GM19023 (cell line): Measurements from ENCODE around the gene RHOT2.
A peak's percentile ranks its signal among the peaks of the same experiment; 100 is the strongest.
"Not testable (repeated sequence)": the region's sequence is repeated elsewhere in the genome, so short reads cannot be mapped to it uniquely, and the experiment has no call there.

ENCODE experiments used
- ATAC-seq: cut with Tn5 transposase; IDR thresholded peaks from one replicate; pipeline ENCODE4 v1.9.1; 2021; ENCODE audit warnings: mild to moderate bottlenecking, moderate library complexity; ENCODE audit not compliant: unreplicated experiment

The RHOT2 gene

DNA sequence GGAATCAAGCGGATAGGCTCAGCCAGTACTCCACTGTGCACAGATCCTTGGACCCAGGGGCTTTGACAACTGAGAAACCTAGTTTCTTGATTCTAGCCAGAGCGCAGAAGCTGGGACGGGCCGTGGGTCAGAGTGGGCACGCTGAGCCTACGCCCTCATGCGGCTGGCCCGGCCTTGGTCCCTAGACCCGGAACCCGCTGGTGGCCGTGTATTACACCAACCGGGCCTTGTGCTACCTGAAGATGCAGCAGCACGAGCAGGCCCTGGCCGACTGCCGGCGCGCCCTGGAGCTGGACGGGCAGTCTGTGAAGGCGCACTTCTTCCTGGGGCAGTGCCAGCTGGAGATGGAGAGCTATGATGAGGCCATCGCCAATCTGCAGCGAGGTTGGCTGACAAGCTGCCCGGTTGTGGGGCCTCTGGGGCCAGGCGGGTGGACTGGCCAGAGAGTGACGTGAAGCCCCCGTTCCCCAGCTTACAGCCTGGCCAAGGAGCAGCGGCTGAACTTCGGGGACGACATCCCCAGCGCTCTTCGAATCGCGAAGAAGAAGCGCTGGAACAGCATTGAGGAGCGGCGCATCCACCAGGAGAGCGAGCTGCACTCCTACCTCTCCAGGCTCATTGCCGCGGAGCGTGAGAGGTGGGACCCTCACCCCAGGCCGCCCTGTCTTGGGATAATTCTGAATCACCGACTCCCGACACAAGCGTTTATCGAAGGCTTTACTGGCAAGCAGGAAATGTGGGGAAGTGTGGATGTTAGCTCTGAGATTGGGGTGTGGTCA, 13.2 kb downstream of the RHOT2 start:
- no peak for ATAC-seq

DNA sequence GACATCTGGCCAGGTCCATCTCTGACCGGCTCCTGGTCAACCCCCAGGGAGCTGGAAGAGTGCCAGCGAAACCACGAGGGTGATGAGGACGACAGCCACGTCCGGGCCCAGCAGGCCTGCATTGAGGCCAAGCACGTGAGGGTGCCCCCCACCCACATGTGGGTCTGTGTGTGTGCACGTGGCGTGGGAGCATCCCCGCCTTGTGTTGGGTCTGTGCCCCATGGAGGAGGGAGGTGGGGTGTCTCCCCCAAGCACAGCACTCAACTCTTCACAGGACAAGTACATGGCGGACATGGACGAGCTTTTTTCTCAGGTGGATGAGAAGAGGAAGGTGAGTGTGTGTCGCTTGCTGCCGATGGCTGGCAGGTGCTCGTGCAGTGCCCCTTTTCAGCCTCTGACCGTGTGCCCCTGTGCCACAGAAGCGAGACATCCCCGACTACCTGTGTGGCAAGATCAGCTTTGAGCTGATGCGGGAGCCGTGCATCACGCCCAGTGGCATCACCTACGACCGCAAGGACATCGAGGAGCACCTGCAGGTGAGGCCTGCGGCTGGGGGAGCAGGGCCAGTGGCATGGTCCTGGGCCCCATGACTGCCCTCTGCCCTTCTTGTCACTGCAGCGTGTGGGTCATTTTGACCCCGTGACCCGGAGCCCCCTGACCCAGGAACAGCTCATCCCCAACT, 14.0 kb downstream of the RHOT2 start:
- ATAC-seq, result no peak

DNA sequence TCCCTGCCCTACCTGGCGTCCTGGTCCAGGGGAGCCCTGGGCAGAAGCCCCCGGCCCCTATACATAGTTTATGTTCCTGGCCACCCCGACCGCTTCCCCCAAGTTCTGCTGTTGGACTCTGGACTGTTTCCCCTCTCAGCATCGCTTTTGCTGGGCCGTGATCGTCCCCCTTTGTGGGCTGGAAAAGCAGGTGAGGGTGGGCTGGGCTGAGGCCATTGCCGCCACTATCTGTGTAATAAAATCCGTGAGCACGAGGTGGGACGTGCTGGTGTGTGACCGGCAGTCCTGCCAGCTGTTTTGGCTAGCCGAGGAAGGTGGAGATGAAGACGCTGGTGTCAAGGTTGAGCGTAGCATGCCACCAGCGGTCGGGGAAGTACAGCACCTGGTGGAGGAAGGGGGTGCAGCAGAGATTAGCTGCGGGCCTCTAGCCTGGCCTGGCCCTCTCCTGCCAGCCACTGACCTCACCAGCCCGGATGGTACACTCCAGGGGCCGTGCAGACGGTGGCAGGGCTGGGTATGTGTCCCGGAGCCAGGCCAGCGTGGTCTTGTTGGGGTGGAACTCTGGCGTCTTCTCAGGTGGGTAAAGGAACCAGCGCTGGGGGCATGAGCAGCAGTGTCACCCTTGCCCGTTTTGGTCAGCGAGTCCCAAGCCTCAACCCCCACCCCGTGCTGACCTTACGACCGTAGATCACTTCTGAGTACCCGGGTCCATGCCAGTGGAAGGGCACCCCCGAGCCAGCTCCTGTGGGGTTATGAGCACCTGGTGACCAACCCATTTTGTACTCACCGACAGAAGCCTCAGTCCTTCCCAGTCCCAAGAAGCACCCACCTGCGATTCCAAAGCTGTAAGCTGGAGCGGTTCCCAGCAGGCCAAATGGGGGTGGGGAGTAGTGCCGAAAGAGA, 14.8 kb downstream of the RHOT2 start:
- ATAC-seq, result no peak

DNA sequence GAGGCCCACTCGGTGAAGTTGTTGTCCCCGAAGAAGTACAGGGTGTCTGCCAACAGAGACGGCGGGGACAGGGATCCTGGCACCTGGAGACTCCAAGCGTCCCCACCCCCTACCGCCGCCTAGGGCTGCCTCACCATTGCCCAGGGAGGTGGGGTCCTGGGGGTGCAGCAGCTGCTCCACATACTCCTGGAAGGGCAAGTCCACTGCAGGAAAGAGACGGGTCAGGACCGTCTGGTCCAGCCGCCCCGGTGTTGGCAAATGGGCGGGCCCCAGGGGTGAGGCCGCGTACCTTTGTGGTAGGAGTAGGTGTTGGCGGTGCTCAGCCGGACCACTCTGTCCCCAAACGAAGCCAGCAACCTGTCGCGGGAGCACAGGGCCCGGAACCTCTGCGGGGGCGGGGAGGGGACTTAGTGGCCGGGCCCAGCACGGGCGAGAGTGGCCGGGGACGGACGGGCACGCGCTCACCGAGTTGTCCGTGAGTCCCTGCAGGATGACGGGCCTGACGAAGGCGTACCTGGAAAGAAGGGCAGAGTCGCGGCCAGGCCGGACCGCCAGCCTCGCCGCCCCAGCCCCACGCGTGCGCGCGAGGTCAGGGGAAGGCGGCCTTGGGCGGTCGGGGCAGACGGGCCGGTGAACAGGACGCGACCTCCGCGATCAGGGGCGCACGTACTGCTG, 15.6 kb downstream of the RHOT2 start:
- ATAC-seq, result no peak

DNA sequence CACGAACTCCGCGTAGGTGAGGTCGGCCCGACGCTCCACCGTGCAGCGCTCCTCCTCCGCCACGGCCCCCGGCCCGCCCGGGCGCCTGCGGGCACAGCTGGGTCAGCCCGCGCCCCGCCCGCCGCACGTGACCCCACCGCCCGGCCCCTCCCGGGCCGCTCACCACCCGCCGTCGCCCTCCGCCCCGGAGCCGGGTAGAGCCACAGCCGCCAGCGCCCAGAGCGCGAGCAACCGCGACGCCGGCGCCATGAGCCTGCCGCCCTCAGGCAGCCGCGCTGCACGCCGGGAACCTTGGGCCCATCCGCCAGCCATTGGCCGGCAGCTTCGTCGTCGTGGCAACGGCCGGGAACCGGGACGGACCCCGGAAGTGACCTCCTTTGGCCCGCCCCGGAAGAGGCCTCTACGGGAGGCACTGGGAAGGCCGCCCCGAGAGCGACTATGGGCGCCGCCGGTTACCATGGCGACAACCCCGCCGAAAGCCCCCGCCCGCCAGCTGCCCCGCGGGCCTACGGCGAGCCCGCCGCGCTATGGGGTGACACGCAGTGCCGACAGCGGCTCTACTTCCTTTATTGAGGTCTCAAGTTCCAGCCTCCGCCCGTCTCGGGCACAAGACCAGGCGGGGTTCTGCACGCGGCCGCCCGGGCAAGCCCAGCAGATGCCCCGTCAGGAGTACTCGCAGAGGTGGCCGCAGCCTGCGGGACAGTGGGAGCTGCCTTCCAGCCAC, 16.3 kb downstream of the RHOT2 start, which contains the start of gene JMJD8:
Gene JMJD8 (minus strand): TSS at position 264 of the 724 bp plus-strand sequence. CDS start 15 bp downstream, at position 249.
- ATAC-seq, result peak; percentile 65

DNA sequence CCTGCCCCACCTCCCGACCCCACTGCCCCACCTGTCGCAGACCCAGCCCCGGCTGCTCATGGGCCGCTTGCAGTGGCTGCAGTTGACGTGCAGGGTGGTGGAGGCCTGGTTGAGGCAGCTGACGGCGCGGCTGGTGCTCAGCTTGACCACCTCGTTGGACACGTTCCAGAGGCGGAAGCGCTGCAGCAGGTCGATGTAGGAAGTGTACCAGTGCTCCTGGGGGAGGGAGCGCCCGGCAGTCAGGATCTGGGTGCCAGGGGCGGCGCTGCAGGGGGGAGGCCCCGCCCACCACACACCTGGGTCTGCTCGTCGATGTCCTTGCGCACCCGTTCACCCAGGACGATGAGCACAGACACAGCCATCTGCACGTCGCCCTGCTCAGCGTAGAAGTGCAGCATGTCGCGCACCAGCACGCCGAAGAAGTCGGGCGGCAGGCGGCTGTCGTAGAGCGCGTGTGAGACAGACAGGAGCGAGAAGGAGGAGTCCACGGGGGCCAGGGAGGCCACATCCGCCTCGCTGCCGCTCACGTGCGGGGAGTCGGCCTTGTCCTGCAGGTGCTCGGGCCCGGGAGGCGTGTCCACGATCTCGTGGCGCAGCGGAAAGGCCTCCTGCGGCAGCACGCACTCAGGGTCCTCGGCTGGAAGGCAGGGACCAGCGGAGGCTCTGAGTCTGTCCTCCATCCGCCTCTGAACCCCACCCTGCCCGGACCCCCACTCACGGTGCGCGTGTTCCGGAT, 17.2 kb downstream of the RHOT2 start:
- ATAC-seq, result no peak

DNA sequence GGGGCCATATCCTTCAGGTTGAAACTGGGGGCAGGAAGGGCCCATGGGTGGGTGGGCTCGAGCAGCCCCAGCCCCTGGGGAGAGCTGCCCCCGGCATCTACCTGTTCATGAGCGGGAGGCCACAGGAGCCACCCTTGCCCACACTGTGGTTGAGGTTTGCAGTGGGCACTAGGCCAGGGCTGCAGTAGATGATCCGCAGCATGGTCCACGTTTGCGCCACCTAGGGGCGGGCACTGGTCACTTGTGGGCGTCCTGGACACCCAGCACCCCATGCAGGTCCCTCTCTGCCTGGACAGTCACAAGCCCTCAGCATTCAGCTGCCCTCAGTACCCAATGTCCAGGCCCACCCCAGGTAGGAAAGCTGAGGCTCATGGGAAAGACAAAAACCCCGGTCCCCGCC, 18.0 kb downstream of the RHOT2 start:
- ATAC-seq, result no peak

DNA sequence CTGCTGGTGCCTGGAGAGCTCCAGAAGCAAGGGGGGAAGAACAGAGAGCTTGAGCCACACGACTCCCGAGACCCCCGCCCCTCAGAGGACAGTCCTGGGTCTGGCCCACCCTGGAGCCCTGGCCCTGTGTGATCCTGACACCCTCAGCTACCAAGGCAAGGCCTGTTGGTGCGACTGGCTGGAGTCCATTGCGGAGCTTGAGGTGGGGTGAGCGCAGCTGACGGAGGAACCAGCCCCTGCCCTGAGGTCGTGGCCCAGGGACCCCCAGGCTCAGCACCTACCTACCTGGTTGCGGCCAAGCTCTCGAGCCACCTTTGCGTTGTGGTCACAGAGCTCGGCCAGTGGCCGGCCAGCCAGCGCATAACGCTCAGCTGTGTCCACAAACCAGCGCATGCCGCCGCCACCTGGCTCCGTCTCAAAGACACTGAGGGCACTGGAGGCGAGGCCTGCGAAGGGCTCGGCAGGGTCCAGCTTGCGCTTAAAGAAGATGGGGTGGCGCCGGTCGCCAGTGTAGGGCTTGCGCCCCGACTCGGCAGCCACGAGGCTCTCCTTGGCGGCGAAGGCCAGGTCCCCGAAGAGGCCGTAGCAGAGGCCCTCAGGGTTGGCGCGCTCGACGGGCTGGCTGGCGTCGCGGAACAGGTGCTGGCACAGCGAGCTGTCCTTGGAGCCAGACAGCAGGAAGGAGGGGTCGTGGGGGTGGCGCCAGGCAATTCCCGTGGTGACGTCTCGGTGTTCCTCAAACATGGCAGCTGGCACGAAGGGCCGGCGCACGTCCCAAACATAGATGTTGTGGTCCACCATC, 18.7 kb downstream of the RHOT2 start:
- no peak for ATAC-seq

DNA sequence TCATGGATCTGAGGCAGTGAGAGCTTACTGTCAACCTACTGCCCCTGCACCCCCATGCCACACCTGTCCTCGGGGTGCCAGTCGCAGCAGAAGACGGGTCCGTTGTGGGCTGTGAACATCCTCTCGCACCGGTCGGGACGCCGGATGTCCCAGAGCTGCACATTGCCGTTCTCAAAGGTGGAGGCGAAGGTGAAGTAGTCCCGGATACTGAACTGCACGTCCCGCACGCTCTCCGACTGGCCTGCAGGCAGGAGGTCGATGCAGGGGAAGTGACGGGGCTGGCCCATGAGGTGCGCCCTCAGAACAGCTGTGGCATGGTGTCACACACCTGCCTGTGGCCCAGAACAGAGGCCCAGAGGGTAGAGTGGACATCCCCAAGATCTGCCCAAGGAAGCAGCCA, 19.6 kb downstream of the RHOT2 start:
- no peak for ATAC-seq

DNA sequence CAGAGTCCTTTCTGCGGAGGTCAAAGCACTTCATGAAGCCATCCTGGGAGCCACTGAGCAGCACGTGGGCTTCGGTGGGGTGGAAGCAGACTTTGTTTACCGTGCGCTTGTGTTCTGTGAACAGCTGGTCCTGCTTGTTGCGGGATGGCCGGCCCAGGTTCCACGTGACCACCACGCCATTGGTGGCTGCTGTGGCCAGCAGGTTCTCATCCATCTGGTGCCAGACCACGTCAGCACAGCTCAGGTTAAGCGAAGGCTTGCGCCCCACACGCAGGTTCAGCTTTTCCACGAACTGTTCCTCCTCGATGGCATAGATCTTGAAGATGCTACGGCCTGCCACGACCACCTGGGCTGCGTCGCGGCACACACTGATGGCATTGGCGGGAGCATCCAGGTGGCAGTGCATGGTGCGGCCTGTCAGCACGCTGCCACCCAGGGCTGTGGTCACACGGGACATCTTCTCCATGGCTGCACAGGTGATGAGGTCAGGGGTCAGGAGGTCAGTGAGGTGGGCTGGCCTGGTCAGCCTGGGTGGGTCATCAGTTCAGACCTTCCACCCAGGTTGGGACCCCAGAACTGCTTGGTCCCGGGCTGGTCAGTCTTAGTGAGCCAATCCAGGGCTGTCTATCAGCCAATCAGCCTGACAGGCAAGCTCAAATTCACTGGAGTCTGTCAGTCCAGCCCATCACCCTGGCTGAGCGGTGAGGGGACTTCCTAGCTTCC, 21.4 kb downstream of the RHOT2 start:
- ATAC-seq, result no peak

DNA sequence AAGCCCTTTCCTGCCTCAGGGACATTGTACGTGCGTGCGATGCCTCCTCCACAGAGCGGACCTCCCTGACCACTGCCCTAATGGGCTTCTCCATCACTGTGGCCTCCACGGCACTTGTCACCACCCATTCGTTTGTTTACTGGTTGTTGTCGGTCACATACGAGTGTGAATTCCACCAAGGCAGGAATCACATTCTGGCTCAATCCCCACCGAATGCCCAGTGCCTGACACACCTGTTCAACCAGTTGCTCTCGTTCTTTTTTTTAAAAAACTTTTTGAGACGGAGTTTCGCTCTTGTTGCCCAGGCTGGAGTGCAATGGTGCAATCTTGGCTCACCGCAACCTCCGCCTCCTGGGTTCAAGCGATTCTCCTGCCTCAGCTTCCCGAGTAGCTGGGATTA, 23.3 kb downstream of the RHOT2 start:
- not testable (repeated sequence) for ATAC-seq

DNA sequence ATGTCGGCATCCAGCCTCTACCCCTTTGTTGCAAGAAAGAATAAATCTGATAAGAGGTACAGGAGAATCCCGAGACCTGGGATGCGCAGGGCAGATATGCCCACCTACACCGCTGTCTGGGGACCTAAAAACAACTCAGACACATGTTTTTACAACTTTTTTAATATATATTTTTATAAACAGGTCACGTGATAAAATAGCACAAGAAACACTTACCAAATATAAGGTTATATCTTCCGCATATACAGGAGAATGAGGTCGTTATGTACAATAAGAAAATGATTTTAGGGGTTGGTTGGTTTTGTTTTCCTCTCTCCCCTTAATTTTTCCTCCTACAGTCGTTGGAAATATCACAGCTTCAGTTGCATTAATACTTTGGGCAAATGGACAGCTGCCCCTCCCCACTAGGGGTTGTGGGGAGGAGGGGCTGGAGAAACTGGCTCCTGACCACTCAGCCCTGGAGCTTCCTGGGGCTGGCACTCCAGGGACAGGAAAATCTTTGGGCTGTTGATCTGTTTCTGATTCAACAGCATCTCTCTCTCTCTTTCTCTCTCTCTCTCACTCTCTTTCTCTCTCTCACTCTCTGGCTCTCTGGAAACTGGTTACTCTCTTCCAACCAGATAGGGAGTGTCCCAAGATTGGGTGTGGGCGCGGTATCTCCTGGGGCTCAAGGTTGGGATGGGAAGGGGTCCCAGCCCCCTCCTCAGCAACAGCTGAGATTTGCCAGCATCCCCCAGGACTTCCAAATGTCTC, 24.6 kb downstream of the RHOT2 start:
- no peak for ATAC-seq

DNA sequence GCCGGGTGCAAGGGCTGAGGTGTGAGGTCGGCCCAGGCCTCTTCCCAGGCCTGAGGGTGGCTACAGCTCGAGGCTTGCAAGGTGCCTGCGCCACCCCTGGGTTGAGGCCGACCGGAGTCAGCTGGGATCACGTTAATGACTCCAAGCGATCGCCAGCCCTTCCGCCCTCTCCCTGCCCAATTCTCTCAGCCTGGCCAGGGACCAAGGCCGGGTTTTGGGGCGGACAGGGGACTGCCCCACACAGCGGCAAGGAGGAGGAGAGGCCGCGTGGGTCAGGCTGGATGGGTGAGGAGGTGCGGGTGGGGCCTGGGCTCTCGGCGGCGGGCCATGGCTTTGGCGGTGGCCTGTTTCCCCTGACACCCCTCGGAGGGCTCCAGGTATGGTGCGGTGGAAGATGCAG, 25.4 kb downstream of the RHOT2 start:
- no peak for ATAC-seq

DNA sequence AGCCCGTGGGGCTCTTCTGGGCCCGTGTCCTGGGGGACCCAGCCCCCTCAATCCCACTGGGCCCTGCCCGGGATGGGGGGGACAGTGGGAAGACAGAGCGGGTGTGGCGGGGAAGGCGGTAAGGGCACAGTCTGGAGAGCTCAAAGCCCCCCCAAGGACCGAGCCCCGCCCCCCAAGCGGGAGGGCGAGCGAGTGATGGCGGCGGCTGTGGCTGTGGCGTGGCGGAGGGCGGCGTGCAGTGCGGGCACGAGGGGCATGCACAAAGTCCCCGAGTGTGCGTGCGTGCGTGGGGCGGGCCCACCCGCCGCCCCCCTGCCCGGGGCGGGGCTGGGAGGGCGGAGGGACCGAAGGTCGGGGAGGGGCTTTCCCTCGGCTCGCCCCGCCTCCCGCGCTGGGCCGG, 25.8 kb downstream of the RHOT2 start:
- ATAC-seq, result no peak

DNA sequence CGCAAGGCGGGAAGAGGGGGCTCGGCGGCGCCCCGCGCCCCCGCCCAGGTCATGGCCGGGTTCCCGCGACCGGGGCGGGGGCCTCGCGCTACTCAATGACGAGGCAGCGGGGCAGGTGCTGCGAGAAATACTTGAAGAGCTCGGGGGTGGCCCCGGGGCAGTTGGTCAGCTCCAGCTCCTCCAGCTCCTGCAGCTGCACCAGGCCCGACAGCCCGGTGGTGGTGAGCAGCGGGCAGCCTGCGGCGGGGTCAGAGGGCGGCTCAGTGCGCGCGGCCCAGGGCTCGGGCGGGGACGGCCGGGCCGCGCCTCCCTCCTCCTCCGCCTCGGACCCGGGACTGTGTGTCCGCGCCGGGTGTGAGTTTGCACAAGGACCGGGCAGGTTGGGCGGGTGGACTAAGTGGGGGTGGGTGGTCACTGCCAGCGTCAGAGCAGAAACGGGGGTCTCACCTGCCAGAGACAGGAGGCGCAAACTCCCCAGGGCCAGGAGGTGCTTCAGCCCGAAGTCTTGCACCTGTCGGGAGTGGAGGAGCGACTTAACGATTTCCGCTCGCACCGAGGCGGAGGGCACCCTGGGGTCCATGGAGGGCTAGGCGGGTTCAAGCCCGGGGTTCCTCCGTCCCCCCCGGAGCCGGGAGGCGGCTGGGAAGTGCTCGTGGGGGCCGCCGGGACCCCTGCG, 26.4 kb downstream of the RHOT2 start:
- no peak for ATAC-seq

DNA sequence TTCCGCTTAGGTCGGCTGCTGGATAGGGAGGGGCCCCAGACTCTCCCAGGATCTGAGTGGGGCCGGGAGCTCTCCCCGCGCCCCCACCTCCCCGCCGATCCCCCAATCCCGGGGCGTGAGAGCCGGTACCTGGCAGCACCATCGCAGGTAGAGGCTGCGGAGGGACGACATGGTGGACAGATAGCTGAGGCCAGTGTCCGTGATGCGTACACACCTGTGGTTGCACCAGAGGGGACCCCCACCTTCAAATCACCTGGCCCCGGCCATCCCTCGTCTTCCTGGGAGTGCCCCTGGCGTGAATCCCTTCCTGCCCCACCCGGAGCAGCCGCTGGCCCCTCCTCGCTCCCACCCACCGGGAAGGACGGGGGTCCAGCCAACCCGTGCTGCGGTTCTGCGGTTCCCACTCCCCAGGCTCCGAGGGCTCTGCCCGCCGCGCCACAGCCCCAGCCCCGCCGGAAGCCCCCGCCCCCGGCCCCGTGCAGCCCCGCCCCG, 27.0 kb downstream of the RHOT2 start:
- no peak for ATAC-seq
